Natural killer cell (primary cell): ENCODE measurements around the gene ERV3-1. TPM values are rescaled to one million over a fixed set of nuclear protein-coding genes. Genes with fewer than 3 reads are reported as not detected.
"Not testable (repeated sequence)": the region's sequence is repeated elsewhere in the genome, so short reads cannot be mapped to it uniquely, and the experiment has no call there.

ENCODE experiments used
- ATAC-seq, 3 donors: fragments of 150-1000 bp in 2 of 3; fragments of 200-7000 bp in 1 of 3; cut with Tn5 transposase; 1 replicate in 1 of 3; 2 replicates in 2 of 3; pipeline ENCODE4 v1.10.0; 2021; ENCODE audit warnings: mild to moderate bottlenecking in 2 of 3, moderate library complexity in 2 of 3
- DNase-seq, 2 donors: peaks; one replicate each; pipeline versions ENCODE4 v3.0.0 to v3.0.0-alpha.2; 2013 to 2021; ENCODE audit warnings: mixed read lengths in 1 of 2
- H3K27ac ChIP-seq: one replicate; pipeline ENCODE4 v1.5.1; 2013; ENCODE audit warnings: mild to moderate bottlenecking, low read length
- H3K27me3 ChIP-seq: one replicate; pipeline ENCODE4 v1.6.1; 2013; ENCODE audit warnings: low read length; ENCODE audit not compliant: control insufficient read depth, insufficient read depth
- H3K36me3 ChIP-seq: one replicate; pipeline ENCODE4 v1.6.1; 2013; ENCODE audit warnings: low read length; ENCODE audit not compliant: control insufficient read depth, insufficient read depth
- H3K4me1 ChIP-seq: one replicate; pipeline ENCODE4 v1.6.1; 2013; ENCODE audit warnings: low read length; ENCODE audit not compliant: control insufficient read depth, insufficient read depth
- H3K4me3 ChIP-seq: one replicate; pipeline ENCODE4 v1.5.1; 2013; ENCODE audit warnings: low read length
- H3K9me3 ChIP-seq: one replicate; pipeline ENCODE4 v1.6.1; 2013; ENCODE audit warnings: low read length; ENCODE audit not compliant: control insufficient read depth, insufficient read depth
- H3K27ac Mint-ChIP-seq, 2 donors: one replicate each; pipeline ENCODE4 v1.8.0; 2022; ENCODE audit warnings: mild to moderate bottlenecking in 2 of 2, mixed read lengths in 2 of 2, moderate library complexity in 1 of 2
- H3K27me3 Mint-ChIP-seq, 2 donors: one replicate each; pipeline ENCODE4 v1.8.0; 2022; ENCODE audit warnings: low read depth in 2 of 2, mixed read lengths in 2 of 2
- H3K36me3 Mint-ChIP-seq: one replicate; pipeline ENCODE4 v1.8.0; 2022; ENCODE audit warnings: mixed read lengths
- H3K4me1 Mint-ChIP-seq, 2 donors: one replicate each; pipeline ENCODE4 v1.8.0; 2022; ENCODE audit warnings: mixed read lengths in 2 of 2
- H3K4me3 Mint-ChIP-seq: one replicate; pipeline ENCODE4 v1.8.0; 2022; ENCODE audit warnings: mild to moderate bottlenecking, moderate library complexity, mixed read lengths
- H3K9me3 Mint-ChIP-seq, 2 donors: one replicate each; pipeline ENCODE4 v1.8.0; 2022; ENCODE audit warnings: mixed read lengths in 2 of 2
- CTCF ChIP-seq: fragments of 200-600 bp; IDR thresholded peaks from one replicate; pipeline ENCODE4 v1.8.0; 2022; ENCODE audit warnings: antibody characterized with exemption
- WGBS: methylation state at CpG from one replicate; pipeline ENCODE4 v1.1.7; 2013; ENCODE audit warnings: missing lambda C conversion rate; ENCODE audit not compliant: insufficient coverage; 5-methylcytosine and 5-hydroxymethylcytosine counted together
- intact Hi-C: fragments of 100-400 bp; cut with micrococcal nuclease; formaldehyde crosslinking; loops from one replicate; pipeline ENCODE4 v1.14.2; 2022
- total RNA-seq, 4 donors: library from RNA; stranded (reverse); fragments of 120-200 nt in 1 of 4; gene quantifications; one replicate each; pipeline versions ENCODE4 v1.2.3 to v1.2.4, GENCODE V29; 2013 to 2022

The ERV3-1 gene
- total RNA-seq, 3 donors from 2014 or later (not counting 1 experiment from before 2014, with no cell fraction given), result 26.3 to 35.1 (median 34.2) TPM

GRCh38 chr7:64946772-64947171 lies 59.7 kb downstream of the ERV3-1 start:
- Mint-ChIP-seq H3K4me1 (peaks cover 5 to 7% of the 10 kb centered on the region in 2 donors), H3K36me3 (no peaks in the 10 kb centered on the region), H3K27ac (no peak overlapping the region), H3K9me3 (no peaks in the 10 kb centered on the region), H3K4me3 (no peak overlapping the region), H3K27me3 (peaks cover 34 to 59% of the 10 kb centered on the region in 2 donors)
- DNase-seq (peak in 1 of 2 donors; percentile 18), ATAC-seq (no peak)
- TF ChIP-seq CTCF, result no peak
- Histone ChIP-seq H3K27ac (no peak overlapping the region), H3K27me3 (peaks cover 27% of the 10 kb centered on the region), H3K4me1 (peaks cover 10% of the 10 kb centered on the region), H3K4me3 (no peak overlapping the region), H3K9me3 (no peaks in the 10 kb centered on the region), H3K36me3 (no peaks in the 10 kb centered on the region)
- intact Hi-C loops, result no loop called here
- WGBS, result 46% methylated on average over 5 of the region's 5 CpGs

- no peaks in the 10 kb centered on the region for H3K9me3 Mint-ChIP-seq
- 61% methylated on average over 2 of the region's 2 CpGs for WGBS
- H3K27ac Mint-ChIP-seq, result no peak overlapping the region
- ATAC-seq, result no peak
- no peaks in the 10 kb centered on the region for H3K36me3 Mint-ChIP-seq
- H3K9me3 ChIP-seq, result no peaks in the 10 kb centered on the region
- no peak overlapping the region for H3K27ac ChIP-seq
- no peak overlapping the region for H3K4me3 ChIP-seq
- H3K27me3 ChIP-seq, result peaks cover 22% of the 10 kb centered on the region
- H3K27me3 Mint-ChIP-seq, result peaks cover 34 to 48% of the 10 kb centered on the region in 2 donors
- no peak for TF ChIP-seq CTCF
- no peak overlapping the region for H3K4me3 Mint-ChIP-seq
- intact Hi-C loops, result no loop called here
- no peaks in the 10 kb centered on the region for H3K4me1 Mint-ChIP-seq
- no peak for DNase-seq
- H3K4me1 ChIP-seq, result peaks cover 10% of the 10 kb centered on the region
- H3K36me3 ChIP-seq, result no peaks in the 10 kb centered on the region
Measured at GRCh38 chr7:64945503-64946175, 60.8 kb downstream of the ERV3-1 start.

- DNase-seq, H3K27ac ChIP-seq, H3K4me1 ChIP-seq, ATAC-seq, H3K4me1 Mint-ChIP-seq, intact Hi-C loops, H3K4me3 ChIP-seq, H3K27ac Mint-ChIP-seq, H3K4me3 Mint-ChIP-seq, H3K9me3 ChIP-seq, H3K9me3 Mint-ChIP-seq, H3K36me3 Mint-ChIP-seq, H3K36me3 ChIP-seq: not testable (repeated sequence)
- H3K27me3 ChIP-seq, result peaks cover 22% of the 10 kb centered on the region
- H3K27me3 Mint-ChIP-seq, result peaks cover 31 to 40% of the 10 kb centered on the region in 2 donors
- 83% methylated on average over 5 of the region's 5 CpGs for WGBS
Measured at GRCh38 chr7:64944667-64945502, 61.6 kb downstream of the ERV3-1 start.

Other genes starting within 250 kb of the ERV3-1 start
- gene ZNF138, start 212.3 kb downstream of the ERV3-1 start, total RNA-seq, result 10 to 100 TPM in 1 of 3 donors, 1 to 10 TPM in 2; 6.0 to 11.4 (median 8.0) TPM
- 1 to 10 TPM; 2.9 to 4.2 (median 4.0) TPM for gene ZNF273, start 103.4 kb downstream of the ERV3-1 start, total RNA-seq
- 10 to 100 TPM in 1 of 3 donors, 1 to 10 TPM in 2; 5.2 to 12.7 (median 6.6) TPM for gene ZNF117, start 15.7 kb downstream of the ERV3-1 start, total RNA-seq